Glutamatergic neuron (in vitro differentiated cells): ENCODE results near the gene PDPN. TPM values are rescaled to one million over a fixed set of nuclear protein-coding genes. Genes with fewer than 3 reads are reported as not detected.

Experiments
- DNase-seq: peaks from one replicate; pipeline ENCODE4 v3.0.0; 2022
- H3K27ac Mint-ChIP-seq: one replicate; pipeline ENCODE4 v1.8.0; 2020; ENCODE audit warnings: mild to moderate bottlenecking, mixed read lengths, inconsistent platforms; ENCODE audit not compliant: unreplicated experiment
- H3K27me3 Mint-ChIP-seq: one replicate; pipeline ENCODE4 v1.8.0; 2020; ENCODE audit warnings: mild to moderate bottlenecking, moderate library complexity, mixed read lengths, inconsistent platforms; ENCODE audit not compliant: unreplicated experiment
- H3K36me3 Mint-ChIP-seq: one replicate; pipeline ENCODE4 v1.8.0; 2020; ENCODE audit warnings: mild to moderate bottlenecking, mixed read lengths, inconsistent platforms; ENCODE audit not compliant: unreplicated experiment
- H3K4me1 Mint-ChIP-seq: one replicate; pipeline ENCODE4 v1.8.0; 2020; ENCODE audit warnings: mild to moderate bottlenecking, low read depth, mixed read lengths, inconsistent platforms; ENCODE audit not compliant: unreplicated experiment
- H3K4me3 Mint-ChIP-seq: one replicate; pipeline ENCODE4 v1.8.0; 2020; ENCODE audit warnings: mild to moderate bottlenecking, mixed read lengths, inconsistent platforms; ENCODE audit not compliant: unreplicated experiment
- H3K9me3 Mint-ChIP-seq: one replicate; pipeline ENCODE4 v1.8.0; 2020; ENCODE audit warnings: mild to moderate bottlenecking, moderate library complexity, mixed read lengths, inconsistent platforms; ENCODE audit not compliant: unreplicated experiment
- total RNA-seq: library from RNA; stranded (reverse); fragmentation: NEBNext Ultra II Directional; extraction: Animal tissue kit (Norgen Biotek cat#: 25700); gene quantifications from one replicate; pipeline ENCODE4 v1.2.1, GENCODE V29; 2021; ENCODE audit not compliant: unreplicated experiment
- TF ChIP-seq, protein P1 (sequence below): fragments of 200-600 bp; sonication (generic); IDR thresholded peaks from one replicate; pipeline ENCODE4 v1.5.0; 2021; ENCODE audit not compliant: partially characterized antibody, unreplicated experiment

PDPN gene
- total RNA-seq, 1 donor from 2014 or later = 4.8 TPM

DNA sequence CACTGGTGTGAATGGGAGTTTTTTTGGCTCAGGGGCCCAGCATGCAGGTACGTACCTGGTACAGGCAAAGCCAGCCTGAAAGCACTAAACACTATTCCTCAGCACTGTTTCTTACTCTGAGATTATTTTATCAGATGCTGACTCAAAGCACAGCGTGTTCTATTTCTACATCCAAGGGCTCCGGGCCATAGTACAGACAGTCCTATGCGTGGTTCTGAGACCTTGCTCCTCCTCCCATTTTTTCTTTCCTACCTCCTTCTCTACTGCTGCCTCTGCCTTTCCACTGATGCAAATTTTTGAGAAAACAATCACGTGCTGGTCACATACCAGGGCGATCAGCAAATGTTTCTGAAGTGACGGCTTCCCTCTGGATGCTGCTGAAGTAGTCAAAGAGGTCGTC is 36.3 kb downstream of the PDPN start:
- Mint-ChIP-seq H3K36me3 (no peaks in the 10 kb centered on the region), H3K27ac (no peak overlapping the region), H3K9me3 (no peaks in the 10 kb centered on the region), H3K27me3 (no peaks in the 10 kb centered on the region), H3K4me3 (no peak overlapping the region), H3K4me1 (no peaks in the 10 kb centered on the region)
- DNase-seq = no peak
- TF ChIP-seq, protein P1, sequence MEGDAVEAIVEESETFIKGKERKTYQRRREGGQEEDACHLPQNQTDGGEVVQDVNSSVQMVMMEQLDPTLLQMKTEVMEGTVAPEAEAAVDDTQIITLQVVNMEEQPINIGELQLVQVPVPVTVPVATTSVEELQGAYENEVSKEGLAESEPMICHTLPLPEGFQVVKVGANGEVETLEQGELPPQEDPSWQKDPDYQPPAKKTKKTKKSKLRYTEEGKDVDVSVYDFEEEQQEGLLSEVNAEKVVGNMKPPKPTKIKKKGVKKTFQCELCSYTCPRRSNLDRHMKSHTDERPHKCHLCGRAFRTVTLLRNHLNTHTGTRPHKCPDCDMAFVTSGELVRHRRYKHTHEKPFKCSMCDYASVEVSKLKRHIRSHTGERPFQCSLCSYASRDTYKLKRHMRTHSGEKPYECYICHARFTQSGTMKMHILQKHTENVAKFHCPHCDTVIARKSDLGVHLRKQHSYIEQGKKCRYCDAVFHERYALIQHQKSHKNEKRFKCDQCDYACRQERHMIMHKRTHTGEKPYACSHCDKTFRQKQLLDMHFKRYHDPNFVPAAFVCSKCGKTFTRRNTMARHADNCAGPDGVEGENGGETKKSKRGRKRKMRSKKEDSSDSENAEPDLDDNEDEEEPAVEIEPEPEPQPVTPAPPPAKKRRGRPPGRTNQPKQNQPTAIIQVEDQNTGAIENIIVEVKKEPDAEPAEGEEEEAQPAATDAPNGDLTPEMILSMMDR = no peak

DNA sequence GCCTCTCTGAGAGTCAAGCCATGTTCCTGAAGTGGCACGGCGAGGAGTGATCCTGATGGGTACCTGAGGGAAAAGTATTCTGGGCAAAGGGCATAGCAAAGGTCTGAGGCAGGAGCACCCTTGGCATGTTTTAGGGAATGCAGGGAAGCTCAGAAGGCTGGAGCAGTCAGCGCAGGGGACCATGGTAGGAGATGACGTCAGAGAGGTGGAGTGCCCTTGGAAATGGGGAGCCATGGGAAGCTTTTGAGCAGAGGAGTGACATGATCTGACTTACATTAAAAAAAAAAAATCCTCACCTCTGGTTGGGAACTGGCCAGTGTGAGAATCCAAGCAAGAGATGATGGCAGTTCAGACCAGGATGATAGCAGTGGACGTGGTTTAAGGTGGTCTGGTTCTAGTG is 37.2 kb downstream of the PDPN start:
- Mint-ChIP-seq H3K4me1 (no peaks in the 10 kb centered on the region), H3K27ac (no peak overlapping the region), H3K36me3 (no peaks in the 10 kb centered on the region), H3K27me3 (no peaks in the 10 kb centered on the region), H3K4me3 (no peak overlapping the region), H3K9me3 (no peaks in the 10 kb centered on the region)
- TF ChIP-seq, protein P1 = no peak
- no peak for DNase-seq

- TF ChIP-seq, protein P1 = no peak
- Mint-ChIP-seq H3K9me3 (no peaks in the 10 kb centered on the region), H3K36me3 (no peaks in the 10 kb centered on the region), H3K4me3 (no peak overlapping the region), H3K27ac (no peak overlapping the region), H3K27me3 (no peaks in the 10 kb centered on the region), H3K4me1 (no peaks in the 10 kb centered on the region)
- DNase-seq = no peak
Measured at GRCh38 chr1:13622446-13622845, 38.8 kb downstream of the PDPN start.

GRCh38 chr1:13623021-13623637 is 39.5 kb downstream of the PDPN start:
- TF ChIP-seq, protein P1 = no peak
- H3K36me3 Mint-ChIP-seq = no peaks in the 10 kb centered on the region
- no peaks in the 10 kb centered on the region for H3K27me3 Mint-ChIP-seq
- no peak overlapping the region for H3K4me3 Mint-ChIP-seq
- no peaks in the 10 kb centered on the region for H3K4me1 Mint-ChIP-seq
- no peak overlapping the region for H3K27ac Mint-ChIP-seq
- H3K9me3 Mint-ChIP-seq = no peaks in the 10 kb centered on the region
- DNase-seq = no peak

GRCh38 chr1:13624526-13624925 is 40.9 kb downstream of the PDPN start:
- Mint-ChIP-seq H3K27ac (no peak overlapping the region), H3K36me3 (no peaks in the 10 kb centered on the region), H3K9me3 (peaks cover under 1% of the 10 kb centered on the region), H3K27me3 (no peaks in the 10 kb centered on the region), H3K4me3 (no peak overlapping the region), H3K4me1 (no peaks in the 10 kb centered on the region)
- TF ChIP-seq, protein P1 = no peak
- DNase-seq = no peak
